Fibroblast of lung (primary cell): ENCODE measurements around the gene OR2H1. TPM values are rescaled to one million over a fixed set of nuclear protein-coding genes. Genes with fewer than 3 reads are reported as not detected.

Source experiments
- DNase-seq, 2 donors: peaks; one replicate each; pipeline versions ENCODE4 v3.0.0 to v3.0.0-alpha.2; 2010; ENCODE audit warnings: low read depth in 2 of 2
- H2AFZ ChIP-seq: 2 replicates; pipeline ENCODE4 v1.5.1; 2012; ENCODE audit warnings: low read length, control low read depth, inconsistent platforms
- H3K27ac ChIP-seq: 2 replicates; pipeline ENCODE4 v1.5.1; 2011; ENCODE audit warnings: low read length, control low read depth; ENCODE audit not compliant: insufficient read depth
- H3K27me3 ChIP-seq: 2 replicates; pipeline ENCODE4 v1.5.1; 2011; ENCODE audit warnings: mild to moderate bottlenecking, low read length; ENCODE audit not compliant: control insufficient read depth, insufficient read depth
- H3K36me3 ChIP-seq: 2 replicates; pipeline ENCODE4 v1.5.1; 2011; ENCODE audit warnings: low read length; ENCODE audit not compliant: control insufficient read depth, insufficient read depth
- H3K4me1 ChIP-seq: 2 replicates; pipeline ENCODE4 v1.5.1; 2011; ENCODE audit warnings: low read length; ENCODE audit not compliant: control insufficient read depth, insufficient read depth; ENCODE audit errors: extremely low read depth
- H3K4me2 ChIP-seq: 2 replicates; pipeline ENCODE4 v1.5.1; 2011; ENCODE audit warnings: low read length, control low read depth; ENCODE audit not compliant: insufficient read depth; ENCODE audit errors: extremely low read depth
- H3K4me3 ChIP-seq, 4 experiments: fragments of 200-600 bp in 1 of 4; sonication (generic) in 1 of 4; replicated peaks in 1 of 4; 2 replicates each; pipeline ENCODE4 v1.5.1; 2011 to 2016; ENCODE audit warnings: low read length in 4 of 4, low read depth in 3 of 4, mild to moderate bottlenecking in 3 of 4, control low read depth in 2 of 4, inconsistent platforms in 1 of 4, mixed read lengths in 1 of 4; ENCODE audit not compliant: insufficient read depth in 1 of 4; ENCODE audit errors: control extremely low read depth in 1 of 4
- H3K79me2 ChIP-seq: 2 replicates; pipeline ENCODE4 v1.5.1; 2012; ENCODE audit warnings: mild to moderate bottlenecking, low read length, inconsistent platforms; ENCODE audit not compliant: control insufficient read depth, insufficient read depth
- H3K9ac ChIP-seq: 2 replicates; pipeline ENCODE4 v1.5.1; 2011; ENCODE audit warnings: mild to moderate bottlenecking, low read length, control low read depth; ENCODE audit not compliant: insufficient read depth
- H3K9me3 ChIP-seq: 2 replicates; pipeline ENCODE4 v1.5.1; 2012; ENCODE audit warnings: low read depth, low read length; ENCODE audit not compliant: control insufficient read depth, insufficient read depth
- H4K20me1 ChIP-seq: 2 replicates; pipeline ENCODE4 v1.5.1; 2011; ENCODE audit warnings: low read length; ENCODE audit not compliant: control insufficient read depth, insufficient read depth; ENCODE audit errors: extremely low read depth
- CTCF ChIP-seq, 2 donors: IDR thresholded peaks in 1 of 2; conservative IDR thresholded peaks in 1 of 2; 1 replicate in 1 of 2; 2 replicates in 1 of 2; pipeline ENCODE4 v1.5.1; 2011 to 2012; ENCODE audit warnings: low read length in 2 of 2, control low read depth in 1 of 2, inconsistent platforms in 1 of 2, low read depth in 1 of 2, mild to moderate bottlenecking in 1 of 2
- EZH2 ChIP-seq: IDR thresholded peaks from 2 replicates; pipeline ENCODE4 v1.5.1; 2012; ENCODE audit warnings: low read length, control low read depth, mild to moderate bottlenecking; ENCODE audit errors: missing control alignments
- polyA plus RNA-seq, 2 donors: library from polyadenylated mRNA; depleted of rRNA in 1 of 2; stranded (reverse) in 1 of 2; unstranded in 1 of 2; fragments of >200 nt; gene quantifications; 2 replicates each; pipeline ENCODE4 v1.2.1, GENCODE V29; 2011 to 2012; ENCODE audit warnings: missing spikeins in 1 of 2
- total RNA-seq: library from RNA; depleted of rRNA; stranded (reverse); fragments of >200 nt; gene quantifications from 2 replicates; pipeline ENCODE4 v1.2.1, GENCODE V29; 2014

The OR2H1 gene
- total and polyA plus RNA-seq, 2 donors (not counting 1 experiment from before 2014, with no cell fraction given) = not detected

DNA sequence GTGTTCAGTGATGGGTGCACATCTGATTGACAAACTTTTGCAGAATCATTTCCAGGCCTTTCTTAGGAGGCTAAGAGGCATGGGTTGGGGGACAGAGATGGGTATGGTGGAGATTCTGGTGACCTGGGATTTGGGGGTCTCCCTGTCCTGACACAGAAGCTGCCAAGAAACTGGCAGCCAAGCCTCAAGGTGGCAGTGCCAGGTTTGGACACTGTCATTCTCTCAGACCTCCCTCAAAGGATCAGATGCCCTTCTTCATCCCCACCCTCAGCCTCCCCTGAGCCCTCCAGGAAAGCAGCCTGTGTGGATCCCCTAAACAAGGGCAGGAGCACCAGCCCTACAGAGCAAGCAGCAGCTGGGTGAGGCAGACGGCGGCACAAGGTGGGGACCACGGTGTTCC, 48.9 kb downstream of the OR2H1 start:
- Histone ChIP-seq H3K4me3 (no peak overlapping the region), H3K36me3 (no peaks in the 10 kb centered on the region), H3K4me2 (no peak overlapping the region), H4K20me1 (no peaks in the 10 kb centered on the region), H3K4me1 (no peaks in the 10 kb centered on the region), H3K79me2 (no peaks in the 10 kb centered on the region), H3K27ac (no peak overlapping the region), H3K9me3 (no peaks in the 10 kb centered on the region), H3K9ac (no peak overlapping the region), H3K27me3 (no peaks in the 10 kb centered on the region), H2AFZ (no peak overlapping the region)
- DNase-seq = no peak
- TF ChIP-seq CTCF (conservative IDR thresholded peaks at IDR 0.05 in 1 of 2, IDR thresholded peaks at IDR 0.05 in 1 of 2; ENCODE audit: low read depth in 1 of 2, low read length in 2 of 2) = no peak
- TF ChIP-seq EZH2 = no peak

GRCh38 chr6:29506446-29507067, 49.6 kb downstream of the OR2H1 start:
- H3K4me3 ChIP-seq = no peak overlapping the region
- no peak overlapping the region for H3K9ac ChIP-seq
- TF ChIP-seq EZH2 (no peak), CTCF (conservative IDR thresholded peaks at IDR 0.05 in 1 of 2, IDR thresholded peaks at IDR 0.05 in 1 of 2; ENCODE audit: low read depth in 1 of 2, low read length in 2 of 2) (no peak)
- H3K27ac ChIP-seq = no peak overlapping the region
- no peak overlapping the region for H2AFZ ChIP-seq
- no peaks in the 10 kb centered on the region for H4K20me1 ChIP-seq
- H3K4me1 ChIP-seq = no peaks in the 10 kb centered on the region
- H3K36me3 ChIP-seq = no peaks in the 10 kb centered on the region
- no peaks in the 10 kb centered on the region for H3K79me2 ChIP-seq
- DNase-seq = no peak
- H3K9me3 ChIP-seq = no peaks in the 10 kb centered on the region
- no peak overlapping the region for H3K4me2 ChIP-seq
- no peaks in the 10 kb centered on the region for H3K27me3 ChIP-seq

DNA sequence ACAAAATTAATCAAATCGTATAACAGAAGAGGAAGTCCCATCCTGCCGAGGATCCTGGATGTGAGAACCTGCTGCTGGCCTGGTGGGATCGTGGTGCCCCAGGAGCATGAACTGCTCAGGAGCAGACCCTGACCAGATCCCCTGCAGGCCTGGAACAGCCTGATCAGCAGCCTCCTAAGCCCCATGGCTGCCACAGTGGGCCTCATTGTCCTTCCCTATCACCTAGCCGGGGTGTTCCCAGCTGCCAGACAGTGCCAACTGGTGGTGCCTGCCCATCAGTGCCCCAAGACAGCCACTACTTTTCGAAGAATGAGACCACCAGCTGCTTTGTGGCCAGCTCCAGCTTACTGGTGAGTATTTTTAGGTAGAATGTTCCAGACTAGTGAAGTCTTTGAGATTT, 50.4 kb downstream of the OR2H1 start:
- no peak overlapping the region for H3K9ac ChIP-seq
- no peaks in the 10 kb centered on the region for H3K9me3 ChIP-seq
- H3K4me1 ChIP-seq = no peaks in the 10 kb centered on the region
- H3K36me3 ChIP-seq = no peaks in the 10 kb centered on the region
- no peaks in the 10 kb centered on the region for H4K20me1 ChIP-seq
- no peak overlapping the region for H3K4me3 ChIP-seq
- TF ChIP-seq CTCF (conservative IDR thresholded peaks at IDR 0.05 in 1 of 2, IDR thresholded peaks at IDR 0.05 in 1 of 2; ENCODE audit: low read depth in 1 of 2, low read length in 2 of 2) (no peak), EZH2 (no peak)
- no peak overlapping the region for H3K4me2 ChIP-seq
- DNase-seq = no peak
- no peaks in the 10 kb centered on the region for H3K27me3 ChIP-seq
- no peak overlapping the region for H2AFZ ChIP-seq
- H3K27ac ChIP-seq = no peak overlapping the region
- H3K79me2 ChIP-seq = no peaks in the 10 kb centered on the region
